H9 (cell line): ENCODE results near the gene PIP5K1C. TPM values are rescaled to one million over a fixed set of nuclear protein-coding genes. Genes with fewer than 3 reads are reported as not detected.

ENCODE experiments used
- DNase-seq: peaks from one replicate; pipeline ENCODE4 v3.0.0-alpha.2; 2017
- H2AFZ ChIP-seq: one replicate; pipeline ENCODE4 v1.6.1; 2013; ENCODE audit warnings: mild to moderate bottlenecking, low read length, control low read depth, moderate library complexity
- H2AK5ac ChIP-seq: 2 replicates; pipeline ENCODE4 v1.6.1; 2013; ENCODE audit warnings: low read length, control low read depth, mixed read lengths; ENCODE audit not compliant: insufficient read length
- H2BK120ac ChIP-seq: one replicate; pipeline ENCODE4 v1.6.1; 2013; ENCODE audit warnings: low read depth, mild to moderate bottlenecking, low read length, control low read depth, inconsistent platforms; ENCODE audit not compliant: poor library complexity, severe bottlenecking
- H2BK12ac ChIP-seq: 2 replicates; pipeline ENCODE4 v1.6.1; 2013; ENCODE audit warnings: low read length, control low read depth, mixed read lengths, low read depth; ENCODE audit not compliant: insufficient read length
- H2BK15ac ChIP-seq: 2 replicates; pipeline ENCODE4 v1.6.1; 2013; ENCODE audit warnings: low read depth, low read length, control low read depth
- H2BK20ac ChIP-seq: one replicate; pipeline ENCODE4 v1.6.1; 2013; ENCODE audit warnings: low read depth, mild to moderate bottlenecking, low read length, control low read depth, inconsistent platforms; ENCODE audit not compliant: poor library complexity, severe bottlenecking
- H2BK5ac ChIP-seq: 2 replicates; pipeline ENCODE4 v1.6.1; 2013; ENCODE audit warnings: low read length, control low read depth, mixed read lengths; ENCODE audit not compliant: insufficient read length
- H3K14ac ChIP-seq: 2 replicates; pipeline ENCODE4 v1.6.1; 2013; ENCODE audit warnings: low read length, control low read depth; ENCODE audit not compliant: insufficient read depth
- H3K18ac ChIP-seq: 2 replicates; pipeline ENCODE4 v1.6.1; 2013; ENCODE audit warnings: low read depth, mild to moderate bottlenecking, mixed read lengths, low read length, control low read depth; ENCODE audit not compliant: insufficient read length
- H3K23ac ChIP-seq: 2 replicates; pipeline ENCODE4 v1.6.1; 2013; ENCODE audit warnings: low read length, control low read depth, mixed read lengths, low read depth; ENCODE audit not compliant: insufficient read length
- H3K23me2 ChIP-seq: 2 replicates; pipeline ENCODE4 v1.6.1; 2013; ENCODE audit warnings: low read depth, mild to moderate bottlenecking, mixed read lengths, low read length, control low read depth; ENCODE audit not compliant: insufficient read length, poor library complexity, severe bottlenecking
- H3K27ac ChIP-seq: 2 replicates; pipeline ENCODE4 v1.5.1; 2013; ENCODE audit warnings: low read length, control low read depth, mixed read lengths, low read depth; ENCODE audit not compliant: insufficient read length
- H3K27me3 ChIP-seq: 2 replicates; pipeline ENCODE4 v1.6.1; 2013; ENCODE audit warnings: low read length, control low read depth, inconsistent platforms; ENCODE audit not compliant: insufficient read depth
- H3K4ac ChIP-seq: 2 replicates; pipeline ENCODE4 v1.6.1; 2013; ENCODE audit warnings: low read depth, mild to moderate bottlenecking, control low read depth, inconsistent platforms, low read length, moderate library complexity
- H3K4me1 ChIP-seq: 2 replicates; pipeline ENCODE4 v1.6.1; 2013; ENCODE audit warnings: low read length, control low read depth, inconsistent platforms; ENCODE audit not compliant: insufficient read depth
- H3K4me2 ChIP-seq: 2 replicates; pipeline ENCODE4 v1.6.1; 2013; ENCODE audit warnings: low read length, control low read depth, mixed read lengths; ENCODE audit not compliant: insufficient read length, insufficient read depth
- H3K56ac ChIP-seq: 2 replicates; pipeline ENCODE4 v1.6.1; 2013; ENCODE audit warnings: low read depth, mild to moderate bottlenecking, mixed read lengths, low read length, control low read depth; ENCODE audit not compliant: insufficient read length
- H3K79me1 ChIP-seq: 2 replicates; pipeline ENCODE4 v1.6.1; 2013; ENCODE audit warnings: low read depth, mild to moderate bottlenecking, moderate library complexity, low read length, control low read depth, inconsistent platforms; ENCODE audit not compliant: insufficient read depth, poor library complexity, severe bottlenecking
- H3K79me2 ChIP-seq: 2 replicates; pipeline ENCODE4 v1.6.1; 2013; ENCODE audit warnings: low read length, control low read depth, inconsistent platforms; ENCODE audit not compliant: insufficient read depth
- H3K9ac ChIP-seq: 2 replicates; pipeline ENCODE4 v1.6.1; 2013; ENCODE audit warnings: low read length, control low read depth, mixed read lengths; ENCODE audit not compliant: insufficient read length; ENCODE audit errors: extremely low read depth
- H3K9me3 ChIP-seq: one replicate; pipeline ENCODE4 v1.6.1; 2013; ENCODE audit warnings: low read depth, low read length, inconsistent platforms; ENCODE audit not compliant: control insufficient read depth
- H3T11ph ChIP-seq: one replicate; pipeline ENCODE4 v1.6.1; 2013; ENCODE audit warnings: mild to moderate bottlenecking, low read length, control low read depth, inconsistent platforms
- H4K20me1 ChIP-seq: one replicate; pipeline ENCODE4 v1.6.1; 2013; ENCODE audit not compliant: control insufficient read depth, insufficient read length, insufficient read depth
- H4K5ac ChIP-seq: 2 replicates; pipeline ENCODE4 v1.6.1; 2013; ENCODE audit warnings: low read depth, mild to moderate bottlenecking, mixed read lengths, low read length, control low read depth; ENCODE audit not compliant: insufficient read length
- H4K8ac ChIP-seq: replicated peaks from 2 replicates; pipeline ENCODE4 v1.6.1; 2013; ENCODE audit warnings: low read length, control low read depth, mixed read lengths, low read depth; ENCODE audit not compliant: insufficient read length
- H4K91ac ChIP-seq: 2 replicates; pipeline ENCODE4 v1.6.1; 2013; ENCODE audit warnings: low read depth, mild to moderate bottlenecking, moderate library complexity, mixed read lengths, low read length, control low read depth; ENCODE audit not compliant: insufficient read length
- H3K27ac Mint-ChIP-seq, 3 experiments: 2 replicates in 2 of 3; 3 replicates in 1 of 3; pipeline ENCODE4 v1.8.0; 2020 to 2021; ENCODE audit warnings: mixed read lengths in 3 of 3, mild to moderate bottlenecking in 1 of 3, moderate library complexity in 1 of 3
- H3K27me3 Mint-ChIP-seq: 2 replicates; pipeline ENCODE4 v1.8.0; 2021; ENCODE audit warnings: low read depth, mild to moderate bottlenecking, moderate library complexity, mixed read lengths
- H3K36me3 Mint-ChIP-seq, 3 experiments: 2 replicates in 2 of 3; 3 replicates in 1 of 3; pipeline ENCODE4 v1.8.0; 2020 to 2021; ENCODE audit warnings: low read depth in 3 of 3, mixed read lengths in 3 of 3; ENCODE audit not compliant: insufficient read depth in 1 of 3
- H3K4me1 Mint-ChIP-seq, 2 experiments: 2 replicates each; pipeline ENCODE4 v1.8.0; 2020; ENCODE audit warnings: mixed read lengths in 2 of 2
- H3K4me3 Mint-ChIP-seq, 2 experiments: 2 replicates in 1 of 2; 3 replicates in 1 of 2; pipeline ENCODE4 v1.8.0; 2020 to 2021; ENCODE audit warnings: mild to moderate bottlenecking in 2 of 2, mixed read lengths in 2 of 2, moderate library complexity in 1 of 2
- H3K9me3 Mint-ChIP-seq, 2 experiments: 2 replicates in 1 of 2; 3 replicates in 1 of 2; pipeline ENCODE4 v1.8.0; 2020; ENCODE audit warnings: mild to moderate bottlenecking in 2 of 2, mixed read lengths in 2 of 2, moderate library complexity in 1 of 2
- WGBS: extraction: QIAGEN DNeasy Blood & Tissue Kit; methylation state at CpG from one replicate; pipeline ENCODE4 v1.1.7; 2013; ENCODE audit warnings: missing lambda C conversion rate, low lambda C conversion rate, mixed read lengths; ENCODE audit not compliant: insufficient read length; ENCODE audit errors: extremely low coverage; 5-methylcytosine and 5-hydroxymethylcytosine counted together
- total RNA-seq: library from RNA; stranded (reverse); gene quantifications from 2 replicates; pipeline ENCODE4 v1.2.1, GENCODE V29; 2021
- TF ChIP-seq, protein P1 (sequence below): fragments of 200-600 bp; sonication (generic); conservative IDR thresholded peaks from 3 replicates; pipeline ENCODE4 v1.8.0; 2021; ENCODE audit warnings: antibody characterized with exemption, mild to moderate bottlenecking

The PIP5K1C gene
- total RNA-seq, 1 experiment from 2014 or later = 41.7 TPM

- Histone ChIP-seq H2BK12ac (no peak overlapping the region), H3K79me1 (peaks cover 2% of the 10 kb centered on the region), H3K79me2 (peaks cover 2% of the 10 kb centered on the region; the same call in 1 of the 2 replicates), H4K8ac (no peak overlapping the region), H2BK15ac (no peak overlapping the region), H3K4me2 (no peak overlapping the region), H3K27me3 (no peaks in the 10 kb centered on the region), H3K9ac (no peak overlapping the region), H3K4me1 (peaks cover 11% of the 10 kb centered on the region; the same call in 1 of the 2 replicates), H3K14ac (no peak overlapping the region), H3K27ac (no peak overlapping the region), H2AFZ (no peak overlapping the region), H4K20me1 (peaks cover 11% of the 10 kb centered on the region), H4K91ac (no peak overlapping the region), H3T11ph (no peak overlapping the region), H3K18ac (no peak overlapping the region), H2BK120ac (no peak overlapping the region), H3K56ac (no peak overlapping the region), H2BK5ac (no peak overlapping the region), H3K4ac (no peak overlapping the region), H2BK20ac (no peak overlapping the region), H3K9me3 (peaks cover 8% of the 10 kb centered on the region), H2AK5ac (no peak overlapping the region), H3K23me2 (peaks cover under 1% of the 10 kb centered on the region), H4K5ac (no peak overlapping the region), H3K23ac (no peak overlapping the region)
- DNase-seq = no peak
- WGBS = no CpG with 5 or more reads among the region's 10 CpGs
- TF ChIP-seq, protein P1, sequence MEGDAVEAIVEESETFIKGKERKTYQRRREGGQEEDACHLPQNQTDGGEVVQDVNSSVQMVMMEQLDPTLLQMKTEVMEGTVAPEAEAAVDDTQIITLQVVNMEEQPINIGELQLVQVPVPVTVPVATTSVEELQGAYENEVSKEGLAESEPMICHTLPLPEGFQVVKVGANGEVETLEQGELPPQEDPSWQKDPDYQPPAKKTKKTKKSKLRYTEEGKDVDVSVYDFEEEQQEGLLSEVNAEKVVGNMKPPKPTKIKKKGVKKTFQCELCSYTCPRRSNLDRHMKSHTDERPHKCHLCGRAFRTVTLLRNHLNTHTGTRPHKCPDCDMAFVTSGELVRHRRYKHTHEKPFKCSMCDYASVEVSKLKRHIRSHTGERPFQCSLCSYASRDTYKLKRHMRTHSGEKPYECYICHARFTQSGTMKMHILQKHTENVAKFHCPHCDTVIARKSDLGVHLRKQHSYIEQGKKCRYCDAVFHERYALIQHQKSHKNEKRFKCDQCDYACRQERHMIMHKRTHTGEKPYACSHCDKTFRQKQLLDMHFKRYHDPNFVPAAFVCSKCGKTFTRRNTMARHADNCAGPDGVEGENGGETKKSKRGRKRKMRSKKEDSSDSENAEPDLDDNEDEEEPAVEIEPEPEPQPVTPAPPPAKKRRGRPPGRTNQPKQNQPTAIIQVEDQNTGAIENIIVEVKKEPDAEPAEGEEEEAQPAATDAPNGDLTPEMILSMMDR = no peak
- H3K9me3 Mint-ChIP-seq = peaks cover 14% of the 10 kb centered on the region in 2 experiments
- no peaks in the 10 kb centered on the region for H3K27me3 Mint-ChIP-seq
- H3K4me3 Mint-ChIP-seq = no peak overlapping the region
- H3K27ac Mint-ChIP-seq = no peak overlapping the region
- H3K4me1 Mint-ChIP-seq = peaks cover 32 to 36% of the 10 kb centered on the region in 2 experiments
- H3K36me3 Mint-ChIP-seq = peaks cover 19 to 26% (median 24%) of the 10 kb centered on the region in 3 experiments
Observed at GRCh38 chr19:3682286-3682685, 18.0 kb downstream of the PIP5K1C start.
